Adipocyte (in vitro differentiated cells): ENCODE measurements around the gene ZNF496.
"Not testable (repeated sequence)": the region's sequence is repeated elsewhere in the genome, so short reads cannot be mapped to it uniquely, and the experiment has no call there.

ENCODE experiments used
- DNase-seq: peaks from one replicate; pipeline ENCODE4 v3.0.0-alpha.2; 2015; ENCODE audit warnings: low read depth
- H3K27me3 ChIP-seq: replicated peaks from 2 replicates; pipeline ENCODE4 v1.7.0; 2013; ENCODE audit warnings: mild to moderate bottlenecking, low read length, moderate library complexity; ENCODE audit not compliant: control insufficient read depth, insufficient read depth
- H3K36me3 ChIP-seq: 2 replicates; pipeline ENCODE4 v1.7.0; 2013; ENCODE audit warnings: low read length, mild to moderate bottlenecking, moderate library complexity; ENCODE audit not compliant: control insufficient read depth, insufficient read depth, severe bottlenecking
- H3K4me1 ChIP-seq: 2 replicates; pipeline ENCODE4 v1.7.0; 2013; ENCODE audit warnings: mild to moderate bottlenecking, low read length, moderate library complexity; ENCODE audit not compliant: control insufficient read depth, insufficient read depth
- H3K4me3 ChIP-seq: 2 replicates; pipeline ENCODE4 v1.7.0; 2013; ENCODE audit warnings: mild to moderate bottlenecking, low read length, moderate library complexity
- H3K9ac ChIP-seq: 2 replicates; pipeline ENCODE4 v1.7.0; 2013; ENCODE audit warnings: mild to moderate bottlenecking, low read length, moderate library complexity
- H3K9me3 ChIP-seq: 2 replicates; pipeline ENCODE4 v1.7.0; 2013; ENCODE audit warnings: mild to moderate bottlenecking, low read length, moderate library complexity; ENCODE audit not compliant: control insufficient read depth

Gene ZNF496

GRCh38 chr1:247357052-247357780 lies 25.5 kb upstream of the ZNF496 start:
- Histone ChIP-seq H3K4me1 (peaks cover 57% of the 10 kb centered on the region), H3K36me3 (no peaks in the 10 kb centered on the region), H3K9ac (no peak overlapping the region), H3K27me3 (no peaks in the 10 kb centered on the region), H3K4me3 (no peak overlapping the region), H3K9me3 (no peaks in the 10 kb centered on the region)
- DNase-seq = peak; percentile 16

- H3K4me1 ChIP-seq = peaks cover 42% of the 10 kb centered on the region
- H3K36me3 ChIP-seq, H3K9ac ChIP-seq, H3K9me3 ChIP-seq, H3K27me3 ChIP-seq, H3K4me3 ChIP-seq, DNase-seq: not testable (repeated sequence)
Measured at GRCh38 chr1:247355160-247355559, 23.5 kb upstream of the ZNF496 start.

GRCh38 chr1:247352175-247352574 lies 20.5 kb upstream of the ZNF496 start:
- Histone ChIP-seq H3K4me1 (peaks cover 17% of the 10 kb centered on the region), H3K36me3 (no peaks in the 10 kb centered on the region), H3K4me3 (no peak overlapping the region), H3K27me3 (no peaks in the 10 kb centered on the region), H3K9ac (no peak overlapping the region), H3K9me3 (no peaks in the 10 kb centered on the region)
- DNase-seq = no peak

GRCh38 chr1:247350587-247350986 lies 18.9 kb upstream of the ZNF496 start:
- no peak for DNase-seq
- no peaks in the 10 kb centered on the region for H3K9me3 ChIP-seq
- H3K27me3 ChIP-seq = no peaks in the 10 kb centered on the region
- H3K4me3 ChIP-seq = no peak overlapping the region
- H3K9ac ChIP-seq = no peak overlapping the region
- H3K4me1 ChIP-seq = peaks cover 8% of the 10 kb centered on the region
- H3K36me3 ChIP-seq = no peaks in the 10 kb centered on the region

- H3K27me3 ChIP-seq = no peaks in the 10 kb centered on the region
- peak overlapping the region; percentile 71 for H3K4me3 ChIP-seq
- no peaks in the 10 kb centered on the region for H3K36me3 ChIP-seq
- no peaks in the 10 kb centered on the region for H3K9me3 ChIP-seq
- peaks cover 10% of the 10 kb centered on the region for H3K4me1 ChIP-seq
- DNase-seq = no peak
- H3K9ac ChIP-seq = peak overlapping the region; percentile 63
Measured at GRCh38 chr1:247347477-247348222, 16.0 kb upstream of the ZNF496 start.

GRCh38 chr1:247345881-247346280 lies 14.2 kb upstream of the ZNF496 start:
- H3K9ac ChIP-seq = no peak overlapping the region
- no peaks in the 10 kb centered on the region for H3K27me3 ChIP-seq
- peaks cover 14% of the 10 kb centered on the region for H3K4me1 ChIP-seq

GRCh38 chr1:247343801-247344200 lies 12.1 kb upstream of the ZNF496 start:
- no peak for DNase-seq
- Histone ChIP-seq H3K9me3 (no peaks in the 10 kb centered on the region), H3K4me1 (peaks cover 14% of the 10 kb centered on the region), H3K4me3 (no peak overlapping the region), H3K36me3 (no peaks in the 10 kb centered on the region), H3K27me3 (no peaks in the 10 kb centered on the region), H3K9ac (no peak overlapping the region)

More at GRCh38 chr1:247345881-247346280, 14.2 kb upstream of the ZNF496 start:
- DNase-seq = no peak
- Histone ChIP-seq H3K9me3 (no peaks in the 10 kb centered on the region), H3K36me3 (no peaks in the 10 kb centered on the region), H3K4me3 (no peak overlapping the region)

GRCh38 chr1:247338723-247339275 lies 7.1 kb upstream of the ZNF496 start:
- H3K27me3 ChIP-seq = no peaks in the 10 kb centered on the region
- peaks cover 10% of the 10 kb centered on the region for H3K4me1 ChIP-seq
- peak; percentile 12 for DNase-seq
- H3K36me3 ChIP-seq = no peaks in the 10 kb centered on the region
- H3K9ac ChIP-seq = no peak overlapping the region
- H3K9me3 ChIP-seq = no peaks in the 10 kb centered on the region
- H3K4me3 ChIP-seq = no peak overlapping the region

- no peak for DNase-seq
- peaks cover 9% of the 10 kb centered on the region for H3K4me1 ChIP-seq
- no peaks in the 10 kb centered on the region for H3K36me3 ChIP-seq
- H3K9me3 ChIP-seq = no peaks in the 10 kb centered on the region
- H3K4me3 ChIP-seq = no peak overlapping the region
- no peak overlapping the region for H3K9ac ChIP-seq
- no peaks in the 10 kb centered on the region for H3K27me3 ChIP-seq
Measured at GRCh38 chr1:247337961-247338360, 6.3 kb upstream of the ZNF496 start.

GRCh38 chr1:247337250-247337746 lies 5.6 kb upstream of the ZNF496 start:
- no peaks in the 10 kb centered on the region for H3K27me3 ChIP-seq
- H3K9me3 ChIP-seq = no peaks in the 10 kb centered on the region
- no peak for DNase-seq
- H3K36me3 ChIP-seq = no peaks in the 10 kb centered on the region
- peaks cover 10% of the 10 kb centered on the region for H3K4me1 ChIP-seq
- no peak overlapping the region for H3K9ac ChIP-seq
- no peak overlapping the region for H3K4me3 ChIP-seq

GRCh38 chr1:247336390-247336789 lies 4.7 kb upstream of the ZNF496 start:
- Histone ChIP-seq H3K9me3 (no peaks in the 10 kb centered on the region), H3K27me3 (no peaks in the 10 kb centered on the region), H3K4me1 (peaks cover 10% of the 10 kb centered on the region), H3K36me3 (no peaks in the 10 kb centered on the region), H3K9ac (no peak overlapping the region), H3K4me3 (no peak overlapping the region)
- no peak for DNase-seq
